Stimulated activated CD8-positive, alpha-beta memory T cell treated with anti-CD3 and anti-CD28 coated beads, Interleukin-15, amount 100 ng/mL, for 4 hours (primary cell): ENCODE measurements around the gene MYO1D.

Source experiments
- DNase-seq, 2 donors: peaks; one replicate each; pipeline ENCODE4 v3.0.0-alpha.2; 2020; ENCODE audit warnings: low read depth in 2 of 2

Gene MYO1D

GRCh38 chr17:32569171-32570080, 307.5 kb downstream of the MYO1D start:
- DNase-seq: no peak

- no peak for DNase-seq
Measured at GRCh38 chr17:32568705-32569104, 308.2 kb downstream of the MYO1D start.

- DNase-seq: no peak
Measured at GRCh38 chr17:32567511-32567910, 309.4 kb downstream of the MYO1D start.

GRCh38 chr17:32567086-32567485, 309.8 kb downstream of the MYO1D start:
- DNase-seq: no peak

- no peak for DNase-seq
Measured at GRCh38 chr17:32566303-32566702, 310.6 kb downstream of the MYO1D start.

- DNase-seq: no peak
Measured at GRCh38 chr17:32565401-32565800, 311.5 kb downstream of the MYO1D start.

GRCh38 chr17:32564325-32564724, 312.6 kb downstream of the MYO1D start:
- no peak for DNase-seq

- no peak for DNase-seq
Measured at GRCh38 chr17:32563583-32563982, 313.3 kb downstream of the MYO1D start.

GRCh38 chr17:32558997-32559650, 317.8 kb downstream of the MYO1D start:
- no peak for DNase-seq

- no peak for DNase-seq
Measured at GRCh38 chr17:32558326-32558955, 318.5 kb downstream of the MYO1D start.

GRCh38 chr17:32555611-32556310, 321.2 kb downstream of the MYO1D start:
- no peak for DNase-seq

GRCh38 chr17:32553168-32553567, 323.8 kb downstream of the MYO1D start:
- DNase-seq: no peak

GRCh38 chr17:32552280-32552679, 324.6 kb downstream of the MYO1D start:
- DNase-seq: no peak

- no peak for DNase-seq
Measured at GRCh38 chr17:32551186-32551955, 325.6 kb downstream of the MYO1D start.

- DNase-seq: no peak
Measured at GRCh38 chr17:32549559-32549958, 327.4 kb downstream of the MYO1D start.

GRCh38 chr17:32546031-32546444, 330.9 kb downstream of the MYO1D start:
- DNase-seq: no peak

- DNase-seq: no peak
Measured at GRCh38 chr17:32542186-32542585, 334.7 kb downstream of the MYO1D start.

- no peak for DNase-seq
Measured at GRCh38 chr17:32541640-32542039, 335.3 kb downstream of the MYO1D start.

- DNase-seq: no peak
Measured at GRCh38 chr17:32536736-32537643, 339.9 kb downstream of the MYO1D start.

- no peak for DNase-seq
Measured at GRCh38 chr17:32533296-32533695, 343.6 kb downstream of the MYO1D start.
